Progenitor cell of endocrine pancreas (in vitro differentiated cells): ENCODE results near the gene L3MBTL1. TPM values are rescaled to one million over a fixed set of nuclear protein-coding genes. Genes with fewer than 3 reads are reported as not detected.

Source experiments
- DNase-seq: peaks from one replicate; pipeline ENCODE4 v3.0.0; 2021; ENCODE audit warnings: low spot score; ENCODE audit not compliant: unreplicated experiment
- H3K27ac Mint-ChIP-seq: 2 replicates; pipeline ENCODE4 v1.8.0; 2021; ENCODE audit warnings: mild to moderate bottlenecking, moderate library complexity, mixed read lengths
- H3K27me3 Mint-ChIP-seq: 2 replicates; pipeline ENCODE4 v1.8.0; 2021; ENCODE audit warnings: mixed read lengths
- H3K36me3 Mint-ChIP-seq: 2 replicates; pipeline ENCODE4 v1.8.0; 2022; ENCODE audit warnings: mixed read lengths; ENCODE audit not compliant: insufficient read depth
- H3K4me1 Mint-ChIP-seq: 2 replicates; pipeline ENCODE4 v1.8.0; 2021; ENCODE audit warnings: low read depth, mixed read lengths
- H3K4me3 Mint-ChIP-seq: 2 replicates; pipeline ENCODE4 v1.8.0; 2021; ENCODE audit warnings: low read depth, mild to moderate bottlenecking, moderate library complexity, mixed read lengths
- H3K9me3 Mint-ChIP-seq: 2 replicates; pipeline ENCODE4 v1.8.0; 2021; ENCODE audit warnings: low read depth, mixed read lengths
- total RNA-seq: library from RNA; stranded (reverse); gene quantifications from 2 replicates; pipeline ENCODE4 v1.2.1, GENCODE V29; 2021
- TF ChIP-seq, protein P1 (sequence below): fragments of 200-600 bp; sonication (generic); IDR thresholded peaks from one replicate; pipeline ENCODE4 v1.5.0; 2021; ENCODE audit warnings: antibody characterized with exemption, mild to moderate bottlenecking; ENCODE audit not compliant: unreplicated experiment

The L3MBTL1 gene
- total RNA-seq, 1 donor from 2014 or later, result 45.7 TPM

DNA sequence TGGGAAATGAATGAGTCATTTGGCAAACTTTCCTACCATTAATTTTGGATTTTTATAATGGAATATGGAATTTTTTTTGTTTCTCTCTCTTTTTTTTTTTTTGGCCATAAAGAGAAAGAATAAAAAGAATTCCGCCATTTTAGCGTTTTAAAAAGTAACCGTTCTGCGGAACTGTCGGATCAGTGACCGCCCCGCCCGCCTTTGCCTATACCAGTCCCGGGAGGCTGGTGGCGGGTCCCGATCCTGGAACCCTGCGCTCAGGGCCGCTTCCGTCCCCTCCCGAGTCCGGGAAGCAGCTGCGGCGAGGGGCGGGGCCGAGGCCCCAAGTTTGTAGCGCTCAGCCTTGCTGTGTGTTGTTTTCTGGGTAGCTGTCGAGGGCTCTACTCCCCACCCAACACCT lies 609 bp downstream of the L3MBTL1 start:
- Mint-ChIP-seq H3K27me3 (peaks cover 24% of the 10 kb centered on the region), H3K4me1 (no peaks in the 10 kb centered on the region), H3K36me3 (no peaks in the 10 kb centered on the region), H3K9me3 (no peaks in the 10 kb centered on the region), H3K27ac (no peak overlapping the region), H3K4me3 (peak overlapping the region; percentile 74)
- DNase-seq, result no peak
- TF ChIP-seq, protein P1, sequence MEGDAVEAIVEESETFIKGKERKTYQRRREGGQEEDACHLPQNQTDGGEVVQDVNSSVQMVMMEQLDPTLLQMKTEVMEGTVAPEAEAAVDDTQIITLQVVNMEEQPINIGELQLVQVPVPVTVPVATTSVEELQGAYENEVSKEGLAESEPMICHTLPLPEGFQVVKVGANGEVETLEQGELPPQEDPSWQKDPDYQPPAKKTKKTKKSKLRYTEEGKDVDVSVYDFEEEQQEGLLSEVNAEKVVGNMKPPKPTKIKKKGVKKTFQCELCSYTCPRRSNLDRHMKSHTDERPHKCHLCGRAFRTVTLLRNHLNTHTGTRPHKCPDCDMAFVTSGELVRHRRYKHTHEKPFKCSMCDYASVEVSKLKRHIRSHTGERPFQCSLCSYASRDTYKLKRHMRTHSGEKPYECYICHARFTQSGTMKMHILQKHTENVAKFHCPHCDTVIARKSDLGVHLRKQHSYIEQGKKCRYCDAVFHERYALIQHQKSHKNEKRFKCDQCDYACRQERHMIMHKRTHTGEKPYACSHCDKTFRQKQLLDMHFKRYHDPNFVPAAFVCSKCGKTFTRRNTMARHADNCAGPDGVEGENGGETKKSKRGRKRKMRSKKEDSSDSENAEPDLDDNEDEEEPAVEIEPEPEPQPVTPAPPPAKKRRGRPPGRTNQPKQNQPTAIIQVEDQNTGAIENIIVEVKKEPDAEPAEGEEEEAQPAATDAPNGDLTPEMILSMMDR, result no peak

DNA sequence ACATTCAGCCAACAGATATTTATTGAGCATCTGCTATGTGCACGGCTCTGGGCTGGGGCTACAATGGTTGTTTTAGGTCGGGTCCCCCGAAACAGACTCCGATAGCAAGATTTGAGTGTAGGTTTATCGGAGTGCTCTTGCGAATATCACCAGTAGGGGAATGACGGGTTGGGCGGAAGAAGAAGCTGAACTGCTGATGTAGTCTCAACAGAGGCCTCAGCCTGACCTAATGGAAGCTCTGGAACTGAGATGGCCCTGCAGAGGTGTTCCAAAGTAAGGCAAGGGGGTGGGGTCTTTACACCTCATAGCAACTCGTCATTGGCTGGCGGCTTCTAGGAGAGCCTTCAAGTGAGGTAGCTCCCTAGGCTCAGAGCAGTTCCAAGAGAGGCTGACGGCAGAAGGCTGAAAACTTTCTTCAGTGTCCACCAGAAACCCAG lies 1.1 kb downstream of the L3MBTL1 start:
- peak overlapping the region; percentile 74 for H3K4me3 Mint-ChIP-seq
- H3K27me3 Mint-ChIP-seq, result peaks cover 24% of the 10 kb centered on the region
- no peaks in the 10 kb centered on the region for H3K36me3 Mint-ChIP-seq
- no peak overlapping the region for H3K27ac Mint-ChIP-seq
- DNase-seq, result no peak
- TF ChIP-seq, protein P1, result peak; percentile 38
- no peaks in the 10 kb centered on the region for H3K4me1 Mint-ChIP-seq
- no peaks in the 10 kb centered on the region for H3K9me3 Mint-ChIP-seq

DNA sequence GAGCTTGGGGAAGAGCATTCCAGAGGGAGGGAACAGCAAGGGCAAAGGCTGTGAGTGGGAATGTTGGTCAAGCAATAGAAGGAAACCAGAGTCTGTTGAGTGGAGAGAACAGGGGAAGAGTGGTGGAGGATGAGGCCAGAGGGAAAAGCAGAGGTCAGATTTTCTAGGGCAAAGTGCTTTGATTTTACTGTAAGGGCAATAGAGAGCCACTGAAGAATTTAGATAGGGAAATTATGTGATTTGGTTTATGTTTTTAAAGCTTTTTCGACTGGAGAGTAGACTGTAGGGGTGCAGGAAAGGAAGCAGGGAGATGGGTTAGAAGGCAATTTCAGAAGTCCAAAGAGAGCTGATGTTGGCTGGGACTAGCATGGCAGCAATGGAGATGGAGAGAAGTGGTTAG lies 4.4 kb downstream of the L3MBTL1 start:
- Mint-ChIP-seq H3K27ac (no peak overlapping the region), H3K27me3 (peaks cover 4% of the 10 kb centered on the region), H3K4me3 (no peak overlapping the region), H3K36me3 (no peaks in the 10 kb centered on the region), H3K9me3 (no peaks in the 10 kb centered on the region), H3K4me1 (peaks cover 2% of the 10 kb centered on the region)
- DNase-seq, result no peak
- TF ChIP-seq, protein P1, result no peak

DNA sequence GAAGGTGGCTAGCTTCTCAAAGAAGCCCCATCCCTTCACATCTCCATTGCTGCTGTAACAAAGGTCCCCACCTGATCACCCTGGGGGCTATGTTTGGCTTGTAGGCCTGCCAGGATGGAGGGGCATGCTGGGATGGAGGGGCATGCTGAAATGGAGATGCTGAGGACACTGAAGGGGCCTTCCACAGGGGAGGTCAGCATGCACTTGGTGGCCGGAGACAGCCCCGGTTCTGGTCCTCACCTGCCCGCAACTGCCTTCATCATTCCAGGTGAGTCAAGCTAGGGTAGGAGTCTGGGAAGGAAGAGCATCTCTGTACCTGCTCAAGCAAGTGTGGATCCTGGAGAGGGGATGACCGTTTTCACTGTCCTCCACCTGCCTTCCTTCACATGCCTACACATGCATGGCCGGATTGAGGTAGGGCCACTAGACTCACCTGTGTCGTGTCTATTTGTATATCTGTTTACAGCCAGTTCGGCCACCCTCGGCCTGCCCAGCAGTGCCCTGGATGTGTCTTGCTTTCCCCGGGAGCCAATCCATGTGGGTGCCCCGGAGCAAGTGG lies 6.0 kb downstream of the L3MBTL1 start:
- TF ChIP-seq, protein P1, result no peak
- H3K4me1 Mint-ChIP-seq, result peaks cover 2% of the 10 kb centered on the region
- no peaks in the 10 kb centered on the region for H3K27me3 Mint-ChIP-seq
- no peak for DNase-seq
- H3K36me3 Mint-ChIP-seq, result peaks cover 5% of the 10 kb centered on the region
- peak overlapping the region; percentile 85 for H3K27ac Mint-ChIP-seq
- no peaks in the 10 kb centered on the region for H3K9me3 Mint-ChIP-seq
- H3K4me3 Mint-ChIP-seq, result peak overlapping the region; percentile 96

DNA sequence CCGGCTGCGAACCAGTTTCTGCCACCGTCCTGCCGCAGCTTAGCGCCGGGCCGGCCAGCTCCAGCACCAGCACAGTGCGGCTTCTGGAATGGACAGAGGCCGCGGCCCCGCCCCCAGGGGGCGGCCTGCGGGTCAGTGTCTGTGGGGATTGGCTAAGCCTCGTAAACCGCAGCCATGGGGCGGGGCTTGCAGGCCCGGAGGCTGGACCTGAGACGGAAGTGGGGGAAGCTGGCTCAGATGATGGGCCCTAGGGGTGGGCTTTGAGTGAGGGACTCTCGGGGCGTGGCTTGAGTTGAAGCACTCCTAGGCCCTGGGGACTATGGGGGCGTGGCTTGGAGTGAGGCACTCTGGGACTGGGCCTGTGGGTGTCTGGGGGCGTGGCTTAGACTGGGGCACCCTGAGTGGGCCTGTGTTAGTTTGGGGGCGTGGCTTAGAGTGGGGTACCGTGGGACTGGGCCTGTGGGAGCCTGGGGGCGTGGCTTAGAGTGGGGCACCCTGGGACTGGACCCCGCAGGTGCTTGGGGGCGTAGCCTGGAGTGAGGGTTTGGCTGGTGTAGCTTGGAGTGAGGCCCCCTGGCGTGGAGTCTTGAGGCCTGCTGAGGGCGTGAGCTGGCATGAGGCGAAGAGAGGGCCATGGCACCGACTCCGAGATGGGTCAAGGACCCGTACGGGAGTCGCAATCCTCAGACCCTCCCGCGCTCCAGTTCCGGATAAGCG lies 6.6 kb downstream of the L3MBTL1 start:
- Mint-ChIP-seq H3K4me1 (peaks cover 2% of the 10 kb centered on the region), H3K9me3 (no peaks in the 10 kb centered on the region), H3K4me3 (peak overlapping the region; percentile 96), H3K36me3 (peaks cover 5% of the 10 kb centered on the region), H3K27ac (peak overlapping the region; percentile 97), H3K27me3 (no peaks in the 10 kb centered on the region)
- TF ChIP-seq, protein P1, result peak; percentile 43
- peak; percentile 93 for DNase-seq
